Inferior parietal cortex (tissue), 1 donor: ENCODE measurements around the gene PTGER2.

Experiments
- DNase-seq: peaks from one replicate; pipeline ENCODE4 v3.0.0-alpha.2; 2016; ENCODE audit errors: extremely low spot score

PTGER2 gene

GRCh38 chr14:52336241-52336640, 22.1 kb downstream of the PTGER2 start:
- no peak for DNase-seq

GRCh38 chr14:52338051-52338681, 24.1 kb downstream of the PTGER2 start:
- DNase-seq: no peak

GRCh38 chr14:52339262-52339661, 25.1 kb downstream of the PTGER2 start:
- DNase-seq: no peak

- no peak for DNase-seq
Observed at GRCh38 chr14:52342849-52343596, 28.9 kb downstream of the PTGER2 start.

- no peak for DNase-seq
Observed at GRCh38 chr14:52346778-52347177, 32.7 kb downstream of the PTGER2 start.

GRCh38 chr14:52348279-52348678, 34.2 kb downstream of the PTGER2 start:
- DNase-seq: no peak

GRCh38 chr14:52348776-52349175, 34.7 kb downstream of the PTGER2 start:
- no peak for DNase-seq

- DNase-seq: no peak
Observed at GRCh38 chr14:52349731-52350130, 35.6 kb downstream of the PTGER2 start.

GRCh38 chr14:52350445-52350844, 36.3 kb downstream of the PTGER2 start:
- DNase-seq: no peak

- DNase-seq: no peak
Observed at GRCh38 chr14:52351233-52352060, 37.3 kb downstream of the PTGER2 start.

GRCh38 chr14:52352061-52352491, 38.0 kb downstream of the PTGER2 start:
- no peak for DNase-seq

- no peak for DNase-seq
Observed at GRCh38 chr14:52352569-52352968, 38.5 kb downstream of the PTGER2 start.

- DNase-seq: no peak
Observed at GRCh38 chr14:52354242-52354641, 40.1 kb downstream of the PTGER2 start.

- no peak for DNase-seq
Observed at GRCh38 chr14:52355016-52355431, 40.9 kb downstream of the PTGER2 start.

GRCh38 chr14:52355526-52355925, 41.4 kb downstream of the PTGER2 start:
- no peak for DNase-seq

GRCh38 chr14:52356025-52356424, 41.9 kb downstream of the PTGER2 start:
- no peak for DNase-seq

GRCh38 chr14:52360831-52361230, 46.7 kb downstream of the PTGER2 start:
- DNase-seq: no peak

- no peak for DNase-seq
Observed at GRCh38 chr14:52363041-52363704, 49.1 kb downstream of the PTGER2 start.

GRCh38 chr14:52363961-52364360, 49.8 kb downstream of the PTGER2 start:
- no peak for DNase-seq

GRCh38 chr14:52365071-52365470, 51.0 kb downstream of the PTGER2 start:
- DNase-seq: no peak

GRCh38 chr14:52366796-52367315, 52.7 kb downstream of the PTGER2 start:
- no peak for DNase-seq

- DNase-seq: no peak
Observed at GRCh38 chr14:52369305-52369801, 55.2 kb downstream of the PTGER2 start.
